HUDEP-2 (cell line): ENCODE data around the gene KCNA2.

Experiments
- DNase-seq, 76 experiments: peaks; one replicate each; lab custom pipeline; 2025; ENCODE audit not compliant: unreplicated experiment in 76 of 76; lab: John Stamatoyannopoulos, UW

Gene KCNA2

DNA sequence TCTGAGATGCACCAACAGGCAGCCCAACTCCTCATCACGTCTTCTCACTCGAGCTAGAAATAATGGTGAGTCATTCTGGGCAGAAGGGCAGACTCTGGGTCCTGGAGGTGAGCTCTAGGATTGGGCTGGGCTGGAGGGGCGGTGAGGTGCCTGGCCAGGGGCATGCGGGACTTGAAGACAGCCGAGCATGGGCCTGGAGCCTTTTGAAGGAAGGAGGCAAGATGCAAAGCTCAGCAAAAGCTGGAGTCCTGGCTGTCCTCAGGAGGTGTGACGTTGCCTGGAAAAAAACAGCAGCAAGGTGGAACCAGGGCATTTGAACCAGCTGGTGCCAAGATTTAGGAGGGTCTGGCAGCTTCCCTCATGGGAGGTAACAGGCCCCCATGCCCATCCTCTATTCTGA, 712 bp downstream of the KCNA2 start:
- DNase-seq: no peak

- DNase-seq: no peak
These were observed 1.5 kb downstream of the KCNA2 start for GRCh38 chr1:110604586-110605148.

DNA sequence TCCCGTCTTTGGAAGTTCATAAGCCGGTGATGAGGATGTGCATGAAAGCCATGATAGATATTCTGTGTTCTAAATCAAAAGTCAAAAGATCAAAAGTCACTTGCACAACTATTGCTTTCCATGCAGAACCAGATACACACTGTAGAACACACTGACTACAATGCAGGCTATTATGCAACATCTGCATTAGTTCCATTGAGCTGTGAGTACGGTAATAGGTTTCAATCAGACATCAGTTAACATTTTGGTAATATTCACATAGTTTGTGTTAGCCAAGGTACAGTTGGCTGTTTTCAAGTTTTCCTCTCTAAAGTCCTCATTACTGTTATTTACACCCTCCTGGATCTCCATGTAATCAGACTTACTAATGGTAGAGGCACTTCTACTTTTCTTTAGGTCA, 3.1 kb downstream of the KCNA2 start:
- no peak for DNase-seq

- no peak for DNase-seq
These were observed 3.7 kb downstream of the KCNA2 start for GRCh38 chr1:110602466-110602865.

DNA sequence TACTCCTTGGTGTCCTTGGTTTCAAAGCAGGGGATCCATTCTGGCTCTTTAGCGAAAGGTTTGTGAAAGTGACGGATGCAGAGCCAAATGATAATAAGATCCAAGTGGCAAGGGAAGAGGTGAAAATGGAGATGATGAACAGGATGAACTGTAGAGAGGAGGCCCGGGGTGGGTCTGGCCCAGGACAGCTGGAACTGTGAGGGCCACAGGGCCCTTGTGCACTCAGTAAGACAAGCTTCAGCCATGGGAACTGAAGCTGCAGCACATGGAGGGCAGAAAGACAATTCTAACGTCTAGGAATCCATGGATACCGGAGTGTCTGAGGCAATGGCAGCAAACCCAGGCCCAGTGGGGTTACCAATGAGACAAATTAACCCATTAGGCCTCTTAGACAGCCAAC, 4.8 kb downstream of the KCNA2 start:
- no peak for DNase-seq

DNA sequence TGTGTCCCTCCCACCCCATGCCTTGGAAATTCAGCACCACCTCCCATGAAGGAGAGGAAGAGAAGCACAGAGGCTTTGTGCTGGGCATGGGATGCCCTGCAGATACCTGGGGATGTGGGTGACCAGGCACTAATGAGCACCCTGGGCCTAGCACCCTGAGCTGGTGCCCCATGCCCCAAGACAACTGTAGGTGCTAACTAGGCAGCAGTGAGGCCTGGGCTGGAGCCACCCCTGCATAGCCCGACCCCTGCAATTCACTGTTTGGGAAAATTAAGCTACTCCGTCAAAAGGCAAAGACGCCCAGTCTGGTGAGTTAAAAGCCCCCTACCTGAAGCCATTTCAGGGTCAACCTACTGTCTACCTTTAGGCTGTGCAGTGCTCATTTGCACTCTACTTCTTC, 5.4 kb downstream of the KCNA2 start:
- DNase-seq: no peak

DNA sequence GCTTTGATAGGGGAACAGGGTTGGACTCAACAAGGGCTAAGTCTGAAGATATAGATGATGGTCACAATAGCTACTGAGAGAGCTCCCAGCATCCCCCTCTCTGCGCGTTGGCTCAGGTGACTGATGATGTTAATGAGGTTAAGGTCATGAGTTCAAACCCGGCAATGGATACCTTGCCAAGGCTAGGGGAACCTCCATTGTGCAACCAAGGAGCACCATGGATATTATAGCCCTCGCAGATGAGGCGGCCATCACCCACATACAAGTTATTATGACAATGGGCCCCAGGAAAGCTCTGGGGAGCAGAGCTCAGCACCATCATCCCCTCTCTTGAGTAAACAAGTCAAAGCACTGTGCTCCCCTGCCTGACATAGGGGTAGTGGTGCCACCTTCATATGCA, 8.2 kb downstream of the KCNA2 start:
- no peak for DNase-seq

DNA sequence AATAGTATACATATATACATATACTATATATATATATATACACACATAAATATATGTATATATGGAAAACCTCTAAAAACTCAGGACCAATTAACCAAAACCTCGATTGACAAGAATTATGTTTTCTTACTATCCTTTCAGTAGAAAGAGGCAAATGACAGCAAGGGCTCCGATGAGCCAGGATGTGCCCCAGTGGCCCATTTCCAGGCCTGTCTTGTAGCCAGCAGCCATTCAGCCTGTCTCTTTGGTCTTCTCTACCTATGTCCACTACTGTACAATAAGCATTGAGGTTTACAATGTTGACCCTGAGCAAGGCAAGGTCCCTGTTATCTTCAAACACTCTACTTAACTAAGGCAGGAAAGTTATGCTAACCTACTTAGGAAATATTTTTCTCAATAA, 9.8 kb downstream of the KCNA2 start:
- no peak for DNase-seq

DNA sequence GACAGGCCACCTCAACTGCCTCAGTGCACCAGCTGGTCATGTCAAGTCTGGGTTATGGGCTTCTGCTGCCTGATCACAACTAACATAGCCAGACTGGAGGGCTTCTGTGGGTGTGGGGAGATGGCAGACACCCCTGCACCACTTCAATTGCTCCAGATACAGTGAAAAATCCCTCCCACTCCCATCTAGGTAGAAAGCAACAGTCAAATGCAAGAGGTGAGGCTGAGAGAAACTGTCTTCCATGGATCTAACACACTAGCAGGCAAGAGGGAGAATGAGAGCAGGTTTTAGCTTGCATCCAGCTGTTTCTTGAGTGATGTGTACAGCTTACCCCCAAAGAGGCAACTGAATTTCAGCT, 10.8 kb downstream of the KCNA2 start:
- DNase-seq: no peak

DNA sequence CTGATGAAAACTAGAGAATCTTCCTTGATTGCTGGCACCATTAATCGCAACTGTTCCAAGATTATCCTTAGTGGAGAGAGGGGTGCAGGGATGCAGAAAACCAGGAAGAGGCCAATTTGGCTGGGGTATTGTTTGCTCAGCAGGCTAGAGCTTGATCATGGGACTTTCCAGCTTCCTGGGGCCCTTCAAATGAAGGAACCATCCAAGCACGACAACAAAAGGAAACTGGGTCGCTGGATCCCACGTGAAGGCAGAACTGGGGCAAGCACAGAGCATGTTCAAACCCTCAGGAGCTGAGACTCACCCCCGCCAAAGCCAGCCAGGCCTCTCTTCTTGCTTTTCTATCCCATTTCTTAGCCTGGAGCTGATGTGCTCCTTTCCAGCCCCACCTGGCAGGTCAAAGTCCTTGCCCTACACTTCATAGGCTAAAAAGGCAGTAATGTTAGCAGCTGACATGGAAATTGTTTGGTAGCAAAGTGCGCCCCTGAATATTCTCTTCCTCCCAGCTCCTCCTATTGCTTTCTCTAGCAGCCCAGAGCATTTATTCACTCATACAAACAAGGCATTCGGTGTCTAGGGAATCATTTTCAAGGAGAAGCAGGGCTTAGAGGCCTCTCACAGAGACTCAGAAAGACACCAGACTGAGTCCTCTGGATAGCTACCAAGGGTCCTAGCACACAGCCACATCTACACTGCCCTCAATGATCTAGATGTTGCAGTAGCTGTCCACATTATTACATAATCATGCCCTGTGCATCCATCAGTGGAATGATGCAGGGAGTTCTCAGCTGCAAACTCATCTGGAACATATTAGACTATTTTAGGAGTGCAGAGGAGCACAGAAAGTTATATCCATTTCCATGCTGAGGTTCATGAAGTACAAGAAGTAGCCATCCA, 11.5 kb downstream of the KCNA2 start:
- no peak for DNase-seq

- no peak for DNase-seq
These were observed 12.3 kb downstream of the KCNA2 start for GRCh38 chr1:110593902-110594301.

- DNase-seq: no peak
These were observed 14.2 kb downstream of the KCNA2 start for GRCh38 chr1:110591956-110592355.

DNA sequence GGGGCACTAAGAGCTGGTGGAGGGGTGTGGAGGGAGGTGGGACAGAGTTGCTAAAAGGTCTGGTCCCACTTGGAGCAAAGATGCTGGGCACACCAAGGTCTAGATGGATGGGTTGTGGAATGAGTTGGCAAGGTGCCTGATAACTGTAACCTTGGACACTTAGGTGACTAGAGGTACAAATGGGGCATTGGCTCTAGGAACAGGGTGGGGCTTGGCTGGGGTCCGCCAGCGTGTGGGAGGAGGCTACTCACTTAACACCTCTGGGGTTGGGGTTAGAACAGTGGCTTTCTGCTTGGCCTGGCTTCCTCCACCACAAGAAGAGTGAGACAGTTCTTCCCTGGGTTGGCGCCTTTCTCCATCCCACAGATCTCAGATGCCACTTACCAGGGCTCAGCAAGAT, 17.2 kb downstream of the KCNA2 start:
- no peak for DNase-seq

DNA sequence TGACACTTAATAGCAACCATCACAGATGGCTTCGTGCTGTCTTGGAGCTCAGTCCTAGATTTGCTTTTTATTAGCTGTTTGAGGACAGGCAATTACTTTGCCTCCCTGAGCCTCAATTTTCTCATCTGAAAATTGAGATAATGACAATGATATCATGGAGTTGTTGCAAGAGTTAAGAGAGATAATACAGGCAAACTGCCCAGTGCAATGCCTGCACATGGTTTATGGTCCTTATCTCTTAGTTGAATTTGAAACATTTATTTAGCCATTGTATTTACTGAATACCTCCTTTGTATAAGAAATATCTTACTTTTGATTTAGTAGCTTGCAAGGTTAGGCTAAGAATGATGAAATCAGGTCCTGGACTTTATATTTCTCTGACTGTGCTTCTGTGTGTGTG, 17.7 kb downstream of the KCNA2 start:
- no peak for DNase-seq

GRCh38 chr1:110587906-110588305, 18.3 kb downstream of the KCNA2 start:
- no peak for DNase-seq

DNA sequence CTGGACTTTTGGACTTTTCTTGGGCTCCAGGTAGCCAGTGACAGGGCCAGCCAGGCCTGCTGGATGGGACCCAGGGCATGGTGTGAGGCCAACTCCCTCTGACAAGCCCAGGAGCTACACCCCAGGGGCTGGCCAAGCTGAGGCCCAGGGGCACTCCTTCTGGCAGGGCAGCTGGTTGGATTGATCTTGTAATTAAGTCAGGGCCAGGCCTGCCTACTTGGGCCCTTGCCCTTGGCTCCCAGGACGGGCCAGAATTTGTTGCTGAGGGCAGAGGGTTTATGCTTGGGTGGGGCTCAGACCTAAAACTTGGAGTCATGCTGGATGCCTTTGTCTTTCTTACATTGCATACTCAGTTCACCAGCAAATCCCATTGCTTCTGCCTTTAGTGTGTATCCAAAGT, 20.7 kb downstream of the KCNA2 start:
- no peak for DNase-seq

GRCh38 chr1:110584045-110584444, 22.1 kb downstream of the KCNA2 start:
- no peak for DNase-seq

DNA sequence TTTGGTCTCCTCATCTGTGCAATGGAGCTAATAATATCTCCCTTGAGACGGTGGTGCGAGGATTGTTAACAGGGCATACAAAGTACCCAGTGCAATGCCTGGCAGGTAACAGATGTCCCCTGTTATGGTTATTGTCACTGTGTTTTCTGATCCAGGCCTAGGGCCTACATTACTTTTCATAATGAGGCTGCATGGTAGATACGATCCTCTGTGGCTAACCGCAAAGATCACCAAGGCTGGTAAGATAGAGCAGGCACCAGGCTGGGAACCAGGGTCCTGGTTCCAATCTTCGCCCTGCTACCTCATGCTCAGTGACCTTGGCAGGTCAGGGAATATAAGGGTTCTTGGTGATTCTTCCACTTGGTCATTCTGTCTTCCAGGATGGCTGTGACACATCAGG, 22.7 kb downstream of the KCNA2 start:
- no peak for DNase-seq

DNA sequence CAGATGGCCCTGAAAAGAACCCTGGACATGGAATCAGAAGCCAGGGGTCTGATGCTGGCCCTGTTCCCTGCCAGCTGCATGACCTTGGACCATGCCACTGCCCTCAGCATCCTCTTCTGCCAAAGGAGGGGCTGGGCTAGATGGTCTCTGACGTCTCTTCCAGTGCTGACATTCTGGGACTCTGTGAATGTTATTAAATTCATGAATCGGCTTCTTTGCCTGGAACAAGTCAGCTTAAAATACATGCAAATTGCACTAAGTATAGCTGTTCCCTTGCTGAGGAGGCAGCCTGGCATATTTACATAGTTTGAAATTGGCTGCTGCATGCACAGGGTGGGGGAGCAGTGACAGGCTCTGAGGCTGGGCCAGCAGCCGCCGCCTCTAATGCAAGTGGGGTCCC, 23.8 kb downstream of the KCNA2 start:
- no peak for DNase-seq

DNA sequence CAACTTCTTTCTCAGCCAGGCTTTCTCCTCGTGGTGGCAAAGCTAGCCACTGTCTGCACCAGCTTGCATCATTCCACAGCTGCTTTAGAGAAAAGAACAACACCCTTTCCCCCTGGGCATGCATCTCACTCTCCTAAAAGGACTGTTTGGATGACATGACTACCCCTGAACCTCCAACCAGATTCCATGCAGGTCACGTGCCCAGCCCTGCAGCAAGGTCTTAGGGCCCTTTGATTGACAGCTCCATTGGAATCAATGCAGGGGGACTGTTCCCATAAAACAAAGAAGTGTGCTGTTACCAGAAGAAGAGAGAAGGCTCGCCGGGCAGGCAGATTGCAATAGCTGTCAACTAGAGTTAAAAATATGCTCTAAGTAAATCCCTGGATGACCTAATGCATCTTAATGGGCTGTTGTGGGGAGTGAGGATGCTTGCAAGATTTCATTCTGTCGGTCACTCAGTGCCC, 24.4 kb downstream of the KCNA2 start:
- DNase-seq: no peak

- no peak for DNase-seq
These were observed 25.9 kb downstream of the KCNA2 start for GRCh38 chr1:110580244-110580643.

GRCh38 chr1:110579460-110579859, 26.7 kb downstream of the KCNA2 start:
- no peak for DNase-seq
